Measurements from ENCODE around the gene ZNF608.

The ZNF608 gene

GRCh38 chr5:124736805-124737188, 9.6 kb downstream of the ZNF608 start:
- DNase-seq, result no peak

GRCh38 chr5:124736082-124736804, 10.2 kb downstream of the ZNF608 start:
- DNase-seq, result no peak

GRCh38 chr5:124735169-124735858, 11.1 kb downstream of the ZNF608 start:
- DNase-seq, result no peak

GRCh38 chr5:124734574-124735168, 11.8 kb downstream of the ZNF608 start:
- DNase-seq, result no peak

- peak; percentile 49 for DNase-seq
Measured at GRCh38 chr5:124733329-124733650, 13.1 kb downstream of the ZNF608 start.

- DNase-seq, result no peak
Measured at GRCh38 chr5:124732428-124733328, 13.8 kb downstream of the ZNF608 start.

- no peak for DNase-seq
Measured at GRCh38 chr5:124730381-124730780, 16.1 kb downstream of the ZNF608 start.

- DNase-seq, result no peak
Measured at GRCh38 chr5:124729720-124730359, 16.6 kb downstream of the ZNF608 start.

GRCh38 chr5:124728968-124729332, 17.5 kb downstream of the ZNF608 start:
- no peak for DNase-seq

GRCh38 chr5:124728331-124728967, 18.0 kb downstream of the ZNF608 start:
- no peak for DNase-seq

GRCh38 chr5:124726631-124727362, 19.6 kb downstream of the ZNF608 start:
- no peak for DNase-seq

GRCh38 chr5:124725622-124726258, 20.7 kb downstream of the ZNF608 start:
- no peak for DNase-seq

GRCh38 chr5:124725040-124725434, 21.4 kb downstream of the ZNF608 start:
- DNase-seq, result no peak

- no peak for DNase-seq
Measured at GRCh38 chr5:124724357-124725039, 21.9 kb downstream of the ZNF608 start.

GRCh38 chr5:124721229-124721735, 25.2 kb downstream of the ZNF608 start:
- DNase-seq, result no peak

- no peak for DNase-seq
Measured at GRCh38 chr5:124720593-124720992, 25.8 kb downstream of the ZNF608 start.

- no peak for DNase-seq
Measured at GRCh38 chr5:124719113-124719967, 27.1 kb downstream of the ZNF608 start.

- DNase-seq, result peak; percentile 21
Measured at GRCh38 chr5:124718380-124718789, 28.1 kb downstream of the ZNF608 start.

- no peak for DNase-seq
Measured at GRCh38 chr5:124716169-124716568, 30.3 kb downstream of the ZNF608 start.
